Fibroblast of lung (primary cell): Measurements from ENCODE around the gene KIF16B. TPM values are rescaled to one million over a fixed set of nuclear protein-coding genes. Genes with fewer than 3 reads are reported as not detected.
A peak's percentile ranks its signal among the peaks of the same experiment; 100 is the strongest.

Experiments used
- DNase-seq, 2 donors: peaks; one replicate each; pipeline versions ENCODE4 v3.0.0 to v3.0.0-alpha.2; 2010; ENCODE audit warnings: low read depth in 2 of 2
- H2AFZ ChIP-seq: 2 replicates; pipeline ENCODE4 v1.5.1; 2012; ENCODE audit warnings: low read length, control low read depth, inconsistent platforms
- H3K27ac ChIP-seq: 2 replicates; pipeline ENCODE4 v1.5.1; 2011; ENCODE audit warnings: low read length, control low read depth; ENCODE audit not compliant: insufficient read depth
- H3K27me3 ChIP-seq: 2 replicates; pipeline ENCODE4 v1.5.1; 2011; ENCODE audit warnings: mild to moderate bottlenecking, low read length; ENCODE audit not compliant: control insufficient read depth, insufficient read depth
- H3K36me3 ChIP-seq: 2 replicates; pipeline ENCODE4 v1.5.1; 2011; ENCODE audit warnings: low read length; ENCODE audit not compliant: control insufficient read depth, insufficient read depth
- H3K4me1 ChIP-seq: 2 replicates; pipeline ENCODE4 v1.5.1; 2011; ENCODE audit warnings: low read length; ENCODE audit not compliant: control insufficient read depth, insufficient read depth; ENCODE audit errors: extremely low read depth
- H3K4me2 ChIP-seq: 2 replicates; pipeline ENCODE4 v1.5.1; 2011; ENCODE audit warnings: low read length, control low read depth; ENCODE audit not compliant: insufficient read depth; ENCODE audit errors: extremely low read depth
- H3K4me3 ChIP-seq, 4 experiments: fragments of 200-600 bp in 1 of 4; sonication (generic) in 1 of 4; replicated peaks in 1 of 4; 2 replicates each; pipeline ENCODE4 v1.5.1; 2011 to 2016; ENCODE audit warnings: low read length in 4 of 4, low read depth in 3 of 4, mild to moderate bottlenecking in 3 of 4, control low read depth in 2 of 4, inconsistent platforms in 1 of 4, mixed read lengths in 1 of 4; ENCODE audit not compliant: insufficient read depth in 1 of 4; ENCODE audit errors: control extremely low read depth in 1 of 4
- H3K79me2 ChIP-seq: 2 replicates; pipeline ENCODE4 v1.5.1; 2012; ENCODE audit warnings: mild to moderate bottlenecking, low read length, inconsistent platforms; ENCODE audit not compliant: control insufficient read depth, insufficient read depth
- H3K9ac ChIP-seq: 2 replicates; pipeline ENCODE4 v1.5.1; 2011; ENCODE audit warnings: mild to moderate bottlenecking, low read length, control low read depth; ENCODE audit not compliant: insufficient read depth
- H3K9me3 ChIP-seq: 2 replicates; pipeline ENCODE4 v1.5.1; 2012; ENCODE audit warnings: low read depth, low read length; ENCODE audit not compliant: control insufficient read depth, insufficient read depth
- H4K20me1 ChIP-seq: 2 replicates; pipeline ENCODE4 v1.5.1; 2011; ENCODE audit warnings: low read length; ENCODE audit not compliant: control insufficient read depth, insufficient read depth; ENCODE audit errors: extremely low read depth
- CTCF ChIP-seq, 2 donors: IDR thresholded peaks in 1 of 2; conservative IDR thresholded peaks in 1 of 2; 1 replicate in 1 of 2; 2 replicates in 1 of 2; pipeline ENCODE4 v1.5.1; 2011 to 2012; ENCODE audit warnings: low read length in 2 of 2, control low read depth in 1 of 2, inconsistent platforms in 1 of 2, low read depth in 1 of 2, mild to moderate bottlenecking in 1 of 2
- EZH2 ChIP-seq: IDR thresholded peaks from 2 replicates; pipeline ENCODE4 v1.5.1; 2012; ENCODE audit warnings: low read length, control low read depth, mild to moderate bottlenecking; ENCODE audit errors: missing control alignments
- polyA plus RNA-seq, 2 donors: library from polyadenylated mRNA; depleted of rRNA in 1 of 2; stranded (reverse) in 1 of 2; unstranded in 1 of 2; fragments of >200 nt; gene quantifications; 2 replicates each; pipeline ENCODE4 v1.2.1, GENCODE V29; 2011 to 2012; ENCODE audit warnings: missing spikeins in 1 of 2
- total RNA-seq: library from RNA; depleted of rRNA; stranded (reverse); fragments of >200 nt; gene quantifications from 2 replicates; pipeline ENCODE4 v1.2.1, GENCODE V29; 2014

KIF16B gene
- total and polyA plus RNA-seq, 2 donors (not counting 1 experiment from before 2014, with no cell fraction given): 7.7 to 17.3 TPM

GRCh38 chr20:16541226-16541625 is 32.0 kb downstream of the KIF16B start:
- Histone ChIP-seq H3K79me2 (no peaks in the 10 kb centered on the region), H3K9ac (no peak overlapping the region)
- DNase-seq: no peak

DNA sequence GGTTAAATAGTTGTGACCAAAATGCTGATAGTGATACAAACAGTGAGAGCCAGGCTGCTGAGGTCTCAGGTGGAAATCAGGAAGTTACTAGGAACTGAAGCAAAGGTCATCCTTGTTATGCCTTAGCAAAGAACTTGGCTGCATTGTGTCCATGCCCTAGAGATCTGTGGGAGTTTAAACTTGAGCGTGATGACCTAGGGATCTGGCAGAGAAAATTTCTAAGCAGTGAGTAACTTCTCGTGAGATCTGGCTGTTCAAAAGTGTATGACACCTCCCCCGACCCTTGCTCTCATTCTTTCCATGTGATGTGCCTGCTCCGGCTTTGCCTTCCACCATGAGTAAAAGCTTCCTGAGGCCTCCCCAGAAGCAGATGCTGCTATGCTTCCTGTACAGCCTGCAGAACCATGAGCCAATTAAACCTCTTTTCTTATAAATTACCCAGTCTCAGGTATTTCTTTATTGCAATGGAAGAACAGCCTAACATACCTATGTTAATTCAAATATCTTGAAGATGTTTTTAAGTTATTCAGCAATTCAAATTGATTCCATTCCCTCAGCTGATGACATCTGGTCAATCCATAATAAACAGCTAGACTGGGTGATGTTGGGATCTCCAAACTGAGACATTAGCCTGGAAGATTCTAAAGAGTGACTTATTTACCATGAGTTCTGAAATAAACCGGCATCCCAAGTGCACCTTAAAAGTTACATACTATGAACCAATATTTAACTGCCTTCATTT is 33.8 kb downstream of the KIF16B start:
- H3K9me3 ChIP-seq: no peaks in the 10 kb centered on the region
- H3K4me2 ChIP-seq: no peak overlapping the region
- no peaks in the 10 kb centered on the region for H3K27me3 ChIP-seq
- no peak for TF ChIP-seq CTCF (conservative IDR thresholded peaks at IDR 0.05 in 1 of 2, IDR thresholded peaks at IDR 0.05 in 1 of 2; ENCODE audit: low read depth in 1 of 2, low read length in 2 of 2)
- TF ChIP-seq EZH2: no peak
- no peak overlapping the region for H2AFZ ChIP-seq
- H3K36me3 ChIP-seq: no peaks in the 10 kb centered on the region
- no peak overlapping the region for H3K4me3 ChIP-seq
- H3K9ac ChIP-seq: no peak overlapping the region
- peak in 1 of 2 donors; percentile 19 for DNase-seq
- no peaks in the 10 kb centered on the region for H3K4me1 ChIP-seq
- H3K79me2 ChIP-seq: no peaks in the 10 kb centered on the region
- H4K20me1 ChIP-seq: no peaks in the 10 kb centered on the region
- H3K27ac ChIP-seq: no peak overlapping the region

More at GRCh38 chr20:16541226-16541625, 32.0 kb downstream of the KIF16B start:
- TF ChIP-seq EZH2 (no peak), CTCF (conservative IDR thresholded peaks at IDR 0.05 in 1 of 2, IDR thresholded peaks at IDR 0.05 in 1 of 2; ENCODE audit: low read depth in 1 of 2, low read length in 2 of 2) (no peak)
- Histone ChIP-seq H3K4me2 (no peak overlapping the region), H3K27me3 (no peaks in the 10 kb centered on the region), H3K36me3 (no peaks in the 10 kb centered on the region), H2AFZ (no peak overlapping the region), H3K4me3 (no peak overlapping the region), H3K27ac (no peak overlapping the region), H3K9me3 (no peaks in the 10 kb centered on the region), H4K20me1 (no peaks in the 10 kb centered on the region), H3K4me1 (no peaks in the 10 kb centered on the region)

DNA sequence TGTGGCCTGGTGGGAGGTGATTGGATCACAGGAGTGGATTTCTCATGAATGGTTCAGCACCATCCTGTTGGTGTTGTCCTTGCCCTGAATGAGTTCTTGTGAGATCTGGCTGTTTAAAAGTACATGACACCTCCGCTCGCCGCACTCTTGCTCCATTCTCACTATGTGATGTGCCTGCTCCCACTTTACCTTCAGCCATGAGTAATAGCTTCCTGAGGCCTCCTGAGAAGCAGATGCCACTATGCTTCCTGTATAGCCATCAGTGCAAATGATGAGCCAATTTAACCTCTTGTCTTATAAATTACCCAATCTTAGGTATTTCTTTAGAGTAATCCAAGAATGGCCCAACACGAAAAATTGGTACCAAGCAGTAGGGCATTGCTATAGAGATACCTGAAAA is 34.5 kb downstream of the KIF16B start:
- no peaks in the 10 kb centered on the region for H3K79me2 ChIP-seq
- no peak overlapping the region for H3K27ac ChIP-seq
- DNase-seq: no peak
- no peak overlapping the region for H3K9ac ChIP-seq
- no peak for TF ChIP-seq EZH2
- TF ChIP-seq CTCF (conservative IDR thresholded peaks at IDR 0.05 in 1 of 2, IDR thresholded peaks at IDR 0.05 in 1 of 2; ENCODE audit: low read depth in 1 of 2, low read length in 2 of 2): no peak
- no peak overlapping the region for H3K4me2 ChIP-seq
- H4K20me1 ChIP-seq: no peaks in the 10 kb centered on the region
- no peaks in the 10 kb centered on the region for H3K27me3 ChIP-seq
- no peak overlapping the region for H2AFZ ChIP-seq
- no peaks in the 10 kb centered on the region for H3K4me1 ChIP-seq
- no peaks in the 10 kb centered on the region for H3K9me3 ChIP-seq
- no peak overlapping the region for H3K4me3 ChIP-seq
- H3K36me3 ChIP-seq: no peaks in the 10 kb centered on the region
